KMS-11 (cell line): ENCODE measurements around the gene HHIPL1.

Experiments
- H2AFZ ChIP-seq: fragments of 200-600 bp; sonication (generic); 2 replicates; pipeline ENCODE4 v1.6.1; 2016; ENCODE audit warnings: antibody characterized with exemption, mixed run types, low read depth
- H3K27ac ChIP-seq: fragments of 200-600 bp; sonication (generic); 2 replicates; pipeline ENCODE4 v1.6.1; 2016; ENCODE audit warnings: mild to moderate bottlenecking, mixed run types
- H3K27me3 ChIP-seq: fragments of 200-600 bp; sonication (generic); 2 replicates; pipeline ENCODE4 v1.6.1; 2017; ENCODE audit warnings: mild to moderate bottlenecking, low read depth, mixed run types, moderate library complexity; ENCODE audit not compliant: insufficient read depth
- H3K36me3 ChIP-seq: fragments of 200-600 bp; sonication (generic); 2 replicates; pipeline ENCODE4 v1.6.1; 2017; ENCODE audit warnings: mild to moderate bottlenecking, mixed run types; ENCODE audit not compliant: insufficient read depth
- H3K4me1 ChIP-seq: fragments of 200-600 bp; sonication (generic); 2 replicates; pipeline ENCODE4 v1.6.1; 2016; ENCODE audit warnings: mild to moderate bottlenecking, low read depth, mixed run types; ENCODE audit not compliant: poor library complexity, severe bottlenecking
- H3K4me2 ChIP-seq: fragments of 200-600 bp; sonication (generic); 2 replicates; pipeline ENCODE4 v1.7.0; 2016; ENCODE audit warnings: mild to moderate bottlenecking, mixed run types
- H3K4me3 ChIP-seq: fragments of 200-600 bp; sonication (generic); IDR thresholded peaks from 2 replicates; pipeline ENCODE4 v1.6.1; 2017; ENCODE audit warnings: low read depth, low read length, mixed read lengths; ENCODE audit not compliant: insufficient read depth
- H3K79me2 ChIP-seq: fragments of 200-600 bp; sonication (generic); 2 replicates; pipeline ENCODE4 v1.6.1; 2016; ENCODE audit warnings: low read depth, mixed run types; ENCODE audit not compliant: insufficient read depth
- H3K9ac ChIP-seq: fragments of 200-600 bp; sonication (generic); 2 replicates; pipeline ENCODE4 v1.6.1; 2016; ENCODE audit warnings: mild to moderate bottlenecking, mixed run types
- H4K20me1 ChIP-seq: fragments of 200-600 bp; sonication (generic); 2 replicates; pipeline ENCODE4 v1.6.1; 2016; ENCODE audit warnings: mild to moderate bottlenecking, mixed run types; ENCODE audit not compliant: insufficient read depth
- TF ChIP-seq, protein P1 (sequence below): fragments of 200-600 bp; sonication (generic); conservative IDR thresholded peaks from 2 replicates; pipeline ENCODE4 v1.6.1; 2017; ENCODE audit warnings: low read depth, mild to moderate bottlenecking, antibody characterized with exemption, low read length, moderate library complexity, mixed read lengths

Gene HHIPL1

DNA sequence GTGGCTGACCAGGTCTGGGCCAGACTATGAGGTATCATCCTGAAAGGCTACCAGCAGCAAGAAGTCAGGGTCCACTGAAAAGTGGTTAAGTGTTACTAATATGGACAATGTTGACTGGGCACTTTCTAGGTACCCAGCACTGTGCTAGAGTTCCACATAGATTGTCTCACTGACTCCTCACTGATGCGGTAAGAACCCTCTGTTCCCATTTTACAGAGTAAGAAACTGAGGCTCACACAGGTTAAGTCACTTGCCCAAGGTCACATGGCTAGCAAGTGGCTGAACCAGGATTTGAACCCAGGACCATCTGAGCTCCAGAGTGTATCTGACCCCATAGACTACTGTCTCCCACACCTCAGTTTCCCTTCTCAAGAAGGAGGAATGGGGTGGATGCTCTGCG, 36.3 kb upstream of the HHIPL1 start:
- Histone ChIP-seq H3K27ac (no peak overlapping the region), H3K4me2 (no peak overlapping the region), H3K27me3 (no peaks in the 10 kb centered on the region), H3K9ac (no peak overlapping the region), H4K20me1 (no peaks in the 10 kb centered on the region), H3K36me3 (no peaks in the 10 kb centered on the region), H2AFZ (no peak overlapping the region), H3K79me2 (no peaks in the 10 kb centered on the region), H3K4me3 (no peak overlapping the region), H3K4me1 (peaks cover 13% of the 10 kb centered on the region)
- TF ChIP-seq, protein P1, sequence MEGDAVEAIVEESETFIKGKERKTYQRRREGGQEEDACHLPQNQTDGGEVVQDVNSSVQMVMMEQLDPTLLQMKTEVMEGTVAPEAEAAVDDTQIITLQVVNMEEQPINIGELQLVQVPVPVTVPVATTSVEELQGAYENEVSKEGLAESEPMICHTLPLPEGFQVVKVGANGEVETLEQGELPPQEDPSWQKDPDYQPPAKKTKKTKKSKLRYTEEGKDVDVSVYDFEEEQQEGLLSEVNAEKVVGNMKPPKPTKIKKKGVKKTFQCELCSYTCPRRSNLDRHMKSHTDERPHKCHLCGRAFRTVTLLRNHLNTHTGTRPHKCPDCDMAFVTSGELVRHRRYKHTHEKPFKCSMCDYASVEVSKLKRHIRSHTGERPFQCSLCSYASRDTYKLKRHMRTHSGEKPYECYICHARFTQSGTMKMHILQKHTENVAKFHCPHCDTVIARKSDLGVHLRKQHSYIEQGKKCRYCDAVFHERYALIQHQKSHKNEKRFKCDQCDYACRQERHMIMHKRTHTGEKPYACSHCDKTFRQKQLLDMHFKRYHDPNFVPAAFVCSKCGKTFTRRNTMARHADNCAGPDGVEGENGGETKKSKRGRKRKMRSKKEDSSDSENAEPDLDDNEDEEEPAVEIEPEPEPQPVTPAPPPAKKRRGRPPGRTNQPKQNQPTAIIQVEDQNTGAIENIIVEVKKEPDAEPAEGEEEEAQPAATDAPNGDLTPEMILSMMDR: no peak

DNA sequence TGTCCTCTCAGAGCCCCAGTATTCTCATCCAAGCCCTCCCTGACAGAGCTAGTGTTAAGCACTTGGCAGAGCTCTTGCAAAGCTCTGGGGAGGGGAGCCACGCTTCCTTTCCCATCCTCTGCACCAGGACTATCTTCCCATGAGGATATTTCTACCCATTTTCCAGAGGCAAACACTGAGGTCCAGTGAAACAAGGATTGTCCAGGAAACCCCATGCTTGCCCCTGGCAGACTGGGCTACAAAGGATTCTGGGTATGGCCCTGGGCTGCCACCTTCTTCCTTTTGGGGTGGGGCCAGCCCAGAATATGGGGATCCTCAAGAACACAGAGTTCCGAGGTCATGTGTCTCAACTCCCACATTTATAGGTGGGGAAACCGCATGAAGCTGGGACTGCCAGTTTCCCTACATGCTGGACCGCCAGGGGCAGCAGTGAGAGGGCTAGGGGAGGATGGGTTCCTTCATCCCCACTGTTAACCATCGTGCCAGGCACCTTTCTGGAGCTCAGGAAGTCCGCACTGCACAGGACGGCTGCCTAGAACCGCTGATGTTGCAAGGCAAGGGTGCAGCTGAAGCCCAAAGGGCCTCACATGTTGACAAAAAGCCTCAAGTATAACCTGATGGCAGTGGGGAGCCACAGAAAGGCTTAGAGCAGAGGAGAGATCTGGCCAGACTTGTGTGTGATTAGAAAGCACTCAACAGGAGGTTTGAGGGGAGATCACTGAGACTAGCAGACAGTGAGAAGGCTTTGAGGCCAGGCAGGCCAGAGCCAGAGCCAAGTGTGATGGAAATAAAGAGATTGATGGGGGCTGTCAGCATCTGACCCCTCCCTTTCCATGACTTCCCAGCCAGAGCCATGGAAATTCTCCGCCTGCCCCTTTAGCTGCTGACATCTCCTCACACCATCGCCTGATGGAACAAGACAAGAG, 35.4 kb upstream of the HHIPL1 start:
- Histone ChIP-seq H3K4me3 (no peak overlapping the region), H3K79me2 (no peaks in the 10 kb centered on the region), H3K4me2 (no peak overlapping the region), H3K9ac (no peak overlapping the region), H3K27ac (no peak overlapping the region), H2AFZ (no peak overlapping the region), H3K4me1 (peaks cover 13% of the 10 kb centered on the region), H3K27me3 (no peaks in the 10 kb centered on the region), H4K20me1 (no peaks in the 10 kb centered on the region), H3K36me3 (no peaks in the 10 kb centered on the region)
- TF ChIP-seq, protein P1: no peak

DNA sequence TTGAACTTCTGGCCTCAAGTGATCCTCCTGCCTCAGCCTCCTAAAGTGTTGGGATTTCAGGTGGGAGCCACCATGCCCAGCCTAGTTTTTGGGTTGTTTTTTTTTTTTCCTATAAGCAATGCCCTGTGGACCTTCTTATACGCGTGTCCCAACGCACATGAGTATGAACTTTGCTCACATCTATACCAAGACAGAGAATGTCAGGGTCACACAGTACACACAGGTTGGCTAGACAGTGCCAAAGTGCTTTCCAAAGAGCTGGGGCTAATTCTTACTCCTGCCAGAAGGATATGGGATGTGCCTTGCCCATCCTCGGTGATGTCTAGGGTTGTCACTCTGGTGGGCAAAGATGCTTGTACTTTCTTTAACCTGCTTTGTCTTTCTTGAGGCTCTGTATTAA, 33.3 kb upstream of the HHIPL1 start:
- no peaks in the 10 kb centered on the region for H3K36me3 ChIP-seq
- H3K27ac ChIP-seq: no peak overlapping the region
- no peak overlapping the region for H3K4me2 ChIP-seq
- H4K20me1 ChIP-seq: no peaks in the 10 kb centered on the region
- H2AFZ ChIP-seq: no peak overlapping the region
- TF ChIP-seq, protein P1: no peak
- no peak overlapping the region for H3K9ac ChIP-seq
- H3K79me2 ChIP-seq: no peaks in the 10 kb centered on the region
- H3K4me3 ChIP-seq: no peak overlapping the region
- no peaks in the 10 kb centered on the region for H3K27me3 ChIP-seq
- H3K4me1 ChIP-seq: no peaks in the 10 kb centered on the region

DNA sequence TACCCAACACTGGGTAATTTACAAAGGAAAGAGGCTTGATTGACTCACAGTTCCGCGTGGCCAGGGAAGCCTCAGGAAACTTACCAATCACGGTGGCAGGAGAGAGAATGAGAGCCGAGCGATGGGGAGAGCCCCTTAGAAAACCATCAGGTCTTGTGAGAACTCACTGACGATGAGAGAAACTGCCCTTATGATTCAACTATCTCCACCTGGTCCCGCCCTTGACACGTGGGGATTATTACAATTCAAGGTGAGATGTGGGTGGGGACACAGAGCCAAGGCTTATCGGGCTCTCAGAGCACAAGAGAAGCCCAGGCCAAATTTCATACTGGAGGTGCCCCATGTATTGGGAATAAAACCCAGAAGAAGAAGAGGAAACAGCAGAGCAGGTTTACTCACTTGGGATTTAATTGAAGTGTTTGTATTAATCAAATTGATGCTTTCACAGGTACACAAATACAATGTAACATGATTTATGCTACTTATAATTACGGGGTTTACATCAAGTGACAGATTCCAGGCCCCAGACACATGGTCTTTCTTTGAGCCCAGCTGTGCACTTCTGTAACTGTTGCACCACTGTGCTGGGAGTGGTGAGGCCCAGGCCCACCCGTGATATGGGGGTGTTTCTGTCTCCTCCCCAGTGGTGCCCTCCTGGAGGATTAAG, 32.7 kb upstream of the HHIPL1 start:
- H3K27ac ChIP-seq: no peak overlapping the region
- H2AFZ ChIP-seq: no peak overlapping the region
- no peaks in the 10 kb centered on the region for H4K20me1 ChIP-seq

More for the DNA sequence above, 32.7 kb upstream of the HHIPL1 start:
- H3K9ac ChIP-seq: no peak overlapping the region
- TF ChIP-seq, protein P1: no peak
- no peaks in the 10 kb centered on the region for H3K4me1 ChIP-seq
- H3K36me3 ChIP-seq: no peaks in the 10 kb centered on the region
- H3K4me3 ChIP-seq: no peak overlapping the region
- H3K27me3 ChIP-seq: no peaks in the 10 kb centered on the region
- no peak overlapping the region for H3K4me2 ChIP-seq
- H3K79me2 ChIP-seq: no peaks in the 10 kb centered on the region
